ENCODE measurements around the gene IFITM10. TPM values are rescaled to one million over a fixed set of nuclear protein-coding genes. Genes with fewer than 3 reads are reported as not detected.
"Not testable (repeated sequence)": the region's sequence is repeated elsewhere in the genome, so short reads cannot be mapped to it uniquely, and the experiment has no call there.

Gene IFITM10
- total and polyA plus RNA-seq, 4 donors = 3.4 to 15.8 (median 8.6) TPM

GRCh38 chr11:1771700-1772099 lies 21.3 kb upstream of the IFITM10 start:
- Histone ChIP-seq H3K9me3 (ENCODE audit: control insufficient read depth, insufficient read depth, low read length) (no peaks in the 10 kb centered on the region), H3K36me3 (ENCODE audit: control insufficient read depth, insufficient read depth, low read length) (no peaks in the 10 kb centered on the region), H3K27me3 (ENCODE audit: control insufficient read depth, insufficient read depth, low read length) (no peaks in the 10 kb centered on the region), H3K4me1 (ENCODE audit: control insufficient read depth, insufficient read depth, low read length) (no peaks in the 10 kb centered on the region), H3K27ac (ENCODE audit: low read depth, low read length) (no peak overlapping the region), H3K4me3 (ENCODE audit: low read depth, low read length) (no peak overlapping the region)
- no peak for DNase-seq (ENCODE audit: low read depth in 4 of 6, low spot score in 6 of 6)
- WGBS (ENCODE audit: insufficient coverage) = 89% methylated on average over 5 of the region's 6 CpGs

- no peak overlapping the region for H3K4me3 ChIP-seq (ENCODE audit: low read depth, low read length)
- H3K27ac ChIP-seq (ENCODE audit: low read depth, low read length) = no peak overlapping the region
- no peaks in the 10 kb centered on the region for H3K27me3 ChIP-seq (ENCODE audit: control insufficient read depth, insufficient read depth, low read length)
- H3K4me1 ChIP-seq (ENCODE audit: control insufficient read depth, insufficient read depth, low read length) = no peaks in the 10 kb centered on the region
- H3K36me3 ChIP-seq (ENCODE audit: control insufficient read depth, insufficient read depth, low read length) = no peaks in the 10 kb centered on the region
- no peak for DNase-seq (ENCODE audit: low read depth in 4 of 6, low spot score in 6 of 6)
- H3K9me3 ChIP-seq (ENCODE audit: control insufficient read depth, insufficient read depth, low read length) = no peaks in the 10 kb centered on the region
- 90% methylated on average over 12 of the region's 18 CpGs for WGBS (ENCODE audit: insufficient coverage)
These were observed 20.9 kb upstream of the IFITM10 start for GRCh38 chr11:1771273-1771672.

GRCh38 chr11:1770528-1770927 lies 20.1 kb upstream of the IFITM10 start:
- WGBS (ENCODE audit: insufficient coverage) = 91% methylated on average over 5 of the region's 5 CpGs
- DNase-seq (ENCODE audit: low read depth in 4 of 6, low spot score in 6 of 6) = no peak

DNA sequence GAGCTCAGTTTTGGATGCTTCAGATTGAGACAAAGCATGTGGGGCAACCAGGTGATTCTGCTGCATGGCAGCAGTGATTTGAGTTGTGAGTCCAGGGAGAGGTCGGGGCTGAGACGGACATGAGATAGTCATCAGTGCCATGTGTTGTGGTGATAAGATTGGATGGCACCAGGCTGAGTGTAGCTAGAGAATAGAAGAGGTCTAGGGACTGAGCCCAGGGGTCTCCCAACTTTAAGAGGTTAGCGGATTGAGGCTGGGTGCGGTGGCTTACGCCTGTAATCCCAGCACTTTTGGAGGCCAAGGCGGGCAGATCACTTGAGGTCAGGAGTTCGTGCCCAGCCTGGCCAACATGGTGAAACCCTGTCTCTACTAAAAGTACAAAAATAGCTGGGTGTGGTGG lies 19.7 kb upstream of the IFITM10 start:
- Histone ChIP-seq H3K4me1 (ENCODE audit: control insufficient read depth, insufficient read depth, low read length) (no peaks in the 10 kb centered on the region), H3K36me3 (ENCODE audit: control insufficient read depth, insufficient read depth, low read length) (no peaks in the 10 kb centered on the region), H3K9me3 (ENCODE audit: control insufficient read depth, insufficient read depth, low read length) (no peaks in the 10 kb centered on the region), H3K4me3 (ENCODE audit: low read depth, low read length) (no peak overlapping the region), H3K27ac (ENCODE audit: low read depth, low read length) (no peak overlapping the region), H3K27me3 (ENCODE audit: control insufficient read depth, insufficient read depth, low read length) (no peaks in the 10 kb centered on the region)
- DNase-seq (ENCODE audit: low read depth in 4 of 6, low spot score in 6 of 6) = no peak
- WGBS (ENCODE audit: insufficient coverage) = 88% methylated on average over 5 of the region's 7 CpGs

More at GRCh38 chr11:1770528-1770927, 20.1 kb upstream of the IFITM10 start:
- Histone ChIP-seq H3K27ac (ENCODE audit: low read depth, low read length) (no peak overlapping the region), H3K27me3 (ENCODE audit: control insufficient read depth, insufficient read depth, low read length) (no peaks in the 10 kb centered on the region), H3K4me3 (ENCODE audit: low read depth, low read length) (no peak overlapping the region), H3K36me3 (ENCODE audit: control insufficient read depth, insufficient read depth, low read length) (no peaks in the 10 kb centered on the region), H3K9me3 (ENCODE audit: control insufficient read depth, insufficient read depth, low read length) (no peaks in the 10 kb centered on the region), H3K4me1 (ENCODE audit: control insufficient read depth, insufficient read depth, low read length) (no peaks in the 10 kb centered on the region)

DNA sequence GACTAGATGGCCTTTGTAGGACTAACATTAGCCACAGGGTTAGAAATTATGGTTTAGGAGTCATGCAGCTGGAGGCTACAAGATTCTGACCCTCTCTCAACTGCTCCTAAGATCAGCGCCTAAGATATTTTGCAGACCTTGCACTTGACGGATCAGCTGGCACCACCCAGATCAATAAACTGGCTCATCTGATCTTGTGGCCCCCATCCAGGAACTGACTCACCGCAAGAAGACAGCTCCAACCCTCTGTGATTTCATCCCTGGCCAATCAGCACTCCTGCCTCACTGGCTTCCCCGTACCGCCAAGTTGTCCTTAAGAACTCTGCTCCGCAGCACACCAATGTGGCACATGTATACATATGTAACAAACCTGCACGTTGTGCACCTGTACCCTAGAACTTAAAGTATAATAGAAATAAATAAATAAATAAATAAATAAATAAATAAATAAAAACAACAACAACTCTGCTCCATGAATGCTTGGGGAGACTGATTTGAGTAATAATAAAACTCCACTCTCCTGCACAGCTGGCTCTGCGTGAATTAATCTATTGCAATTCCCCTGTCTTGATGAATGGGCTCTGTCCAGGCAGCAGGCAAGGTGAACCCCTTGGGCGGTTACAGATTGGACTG lies 19.0 kb upstream of the IFITM10 start:
- WGBS (ENCODE audit: insufficient coverage) = 88% methylated on average over 6 of the region's 9 CpGs
- H3K4me3 ChIP-seq (ENCODE audit: low read depth, low read length); H3K27me3 ChIP-seq (ENCODE audit: control insufficient read depth, insufficient read depth, low read length); H3K4me1 ChIP-seq (ENCODE audit: control insufficient read depth, insufficient read depth, low read length); H3K27ac ChIP-seq (ENCODE audit: low read depth, low read length); DNase-seq (ENCODE audit: low read depth in 4 of 6, low spot score in 6 of 6); H3K9me3 ChIP-seq (ENCODE audit: control insufficient read depth, insufficient read depth, low read length); H3K36me3 ChIP-seq (ENCODE audit: control insufficient read depth, insufficient read depth, low read length): not testable (repeated sequence)

DNA sequence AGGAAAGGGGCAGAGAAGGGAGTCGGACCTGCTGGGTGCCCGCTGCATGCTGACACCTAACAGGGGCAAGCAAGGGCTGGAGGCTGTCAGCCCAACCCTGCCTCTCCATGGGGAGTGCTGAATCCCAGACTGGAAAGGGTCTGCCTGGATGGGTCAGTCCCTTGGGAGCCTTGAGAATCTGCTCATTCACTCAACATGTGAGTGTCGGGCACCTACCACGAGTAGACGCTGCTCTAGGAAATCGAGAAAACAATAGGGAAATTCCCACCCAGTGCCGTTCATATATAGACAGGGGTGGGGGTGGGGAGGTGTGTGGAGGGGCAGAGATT lies 17.7 kb upstream of the IFITM10 start:
- WGBS (ENCODE audit: insufficient coverage) = 87% methylated on average over 6 of the region's 7 CpGs
- peaks cover 10% of the 10 kb centered on the region for H3K4me1 ChIP-seq (ENCODE audit: control insufficient read depth, insufficient read depth, low read length)
- no peaks in the 10 kb centered on the region for H3K27me3 ChIP-seq (ENCODE audit: control insufficient read depth, insufficient read depth, low read length)
- H3K9me3 ChIP-seq (ENCODE audit: control insufficient read depth, insufficient read depth, low read length) = no peaks in the 10 kb centered on the region
- no peak for DNase-seq (ENCODE audit: low read depth in 4 of 6, low spot score in 6 of 6)
- H3K27ac ChIP-seq (ENCODE audit: low read depth, low read length) = no peak overlapping the region
- no peaks in the 10 kb centered on the region for H3K36me3 ChIP-seq (ENCODE audit: control insufficient read depth, insufficient read depth, low read length)
- no peak overlapping the region for H3K4me3 ChIP-seq (ENCODE audit: low read depth, low read length)

- 81% methylated on average over 18 of the region's 19 CpGs for WGBS (ENCODE audit: insufficient coverage)
- H3K36me3 ChIP-seq (ENCODE audit: control insufficient read depth, insufficient read depth, low read length) = peaks cover 4% of the 10 kb centered on the region
These were observed 17.2 kb upstream of the IFITM10 start for GRCh38 chr11:1767399-1768140.

DNA sequence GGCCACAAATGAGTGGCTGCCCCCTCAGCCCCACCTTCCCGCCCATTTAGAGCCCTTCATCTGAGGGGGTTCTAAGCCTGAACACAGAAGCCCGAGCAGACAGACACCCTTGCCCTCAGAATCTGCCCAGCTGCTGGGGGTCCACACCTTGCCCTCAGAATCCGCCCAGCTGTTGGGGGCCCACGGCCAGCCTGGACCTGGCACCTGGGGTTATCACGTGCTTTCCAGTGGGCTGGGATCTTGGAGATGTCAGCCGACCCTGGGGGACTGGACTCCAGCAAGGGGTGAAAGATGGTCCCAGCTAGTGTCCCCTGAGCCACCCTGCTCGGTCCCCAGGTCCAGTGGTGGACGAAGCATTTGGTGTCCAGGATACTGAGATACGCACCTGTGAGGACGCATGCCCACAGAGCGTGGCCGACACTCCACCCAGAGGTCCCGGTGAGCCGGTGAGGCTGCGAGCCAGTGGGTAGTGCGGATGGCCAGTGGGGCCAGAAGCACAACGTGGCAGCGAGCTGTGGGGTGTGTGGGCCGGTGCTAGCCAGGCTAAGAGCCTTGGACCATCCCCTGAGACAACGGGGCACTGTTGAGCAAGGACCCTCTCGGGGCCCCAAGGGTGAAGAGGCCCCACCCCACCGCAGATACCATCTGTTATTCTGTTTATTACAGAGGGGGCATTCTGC lies 16.5 kb upstream of the IFITM10 start:
- no peak overlapping the region for H3K4me3 ChIP-seq (ENCODE audit: low read depth, low read length)
- DNase-seq (ENCODE audit: low read depth in 4 of 6, low spot score in 6 of 6) = no peak
- H3K27me3 ChIP-seq (ENCODE audit: control insufficient read depth, insufficient read depth, low read length) = no peaks in the 10 kb centered on the region
- H3K4me1 ChIP-seq (ENCODE audit: control insufficient read depth, insufficient read depth, low read length) = peaks cover 23% of the 10 kb centered on the region
- H3K9me3 ChIP-seq (ENCODE audit: control insufficient read depth, insufficient read depth, low read length) = no peaks in the 10 kb centered on the region
- 95% methylated on average over 20 of the region's 22 CpGs for WGBS (ENCODE audit: insufficient coverage)
- H3K27ac ChIP-seq (ENCODE audit: low read depth, low read length) = no peak overlapping the region
- H3K36me3 ChIP-seq (ENCODE audit: control insufficient read depth, insufficient read depth, low read length) = peaks cover 9% of the 10 kb centered on the region

More at GRCh38 chr11:1767399-1768140, 17.2 kb upstream of the IFITM10 start:
- no peak overlapping the region for H3K4me3 ChIP-seq (ENCODE audit: low read depth, low read length)
- H3K27ac ChIP-seq (ENCODE audit: low read depth, low read length) = no peak overlapping the region
- DNase-seq (ENCODE audit: low read depth in 4 of 6, low spot score in 6 of 6) = no peak
- no peaks in the 10 kb centered on the region for H3K9me3 ChIP-seq (ENCODE audit: control insufficient read depth, insufficient read depth, low read length)
- H3K27me3 ChIP-seq (ENCODE audit: control insufficient read depth, insufficient read depth, low read length) = no peaks in the 10 kb centered on the region
- peaks cover 16% of the 10 kb centered on the region for H3K4me1 ChIP-seq (ENCODE audit: control insufficient read depth, insufficient read depth, low read length)

DNA sequence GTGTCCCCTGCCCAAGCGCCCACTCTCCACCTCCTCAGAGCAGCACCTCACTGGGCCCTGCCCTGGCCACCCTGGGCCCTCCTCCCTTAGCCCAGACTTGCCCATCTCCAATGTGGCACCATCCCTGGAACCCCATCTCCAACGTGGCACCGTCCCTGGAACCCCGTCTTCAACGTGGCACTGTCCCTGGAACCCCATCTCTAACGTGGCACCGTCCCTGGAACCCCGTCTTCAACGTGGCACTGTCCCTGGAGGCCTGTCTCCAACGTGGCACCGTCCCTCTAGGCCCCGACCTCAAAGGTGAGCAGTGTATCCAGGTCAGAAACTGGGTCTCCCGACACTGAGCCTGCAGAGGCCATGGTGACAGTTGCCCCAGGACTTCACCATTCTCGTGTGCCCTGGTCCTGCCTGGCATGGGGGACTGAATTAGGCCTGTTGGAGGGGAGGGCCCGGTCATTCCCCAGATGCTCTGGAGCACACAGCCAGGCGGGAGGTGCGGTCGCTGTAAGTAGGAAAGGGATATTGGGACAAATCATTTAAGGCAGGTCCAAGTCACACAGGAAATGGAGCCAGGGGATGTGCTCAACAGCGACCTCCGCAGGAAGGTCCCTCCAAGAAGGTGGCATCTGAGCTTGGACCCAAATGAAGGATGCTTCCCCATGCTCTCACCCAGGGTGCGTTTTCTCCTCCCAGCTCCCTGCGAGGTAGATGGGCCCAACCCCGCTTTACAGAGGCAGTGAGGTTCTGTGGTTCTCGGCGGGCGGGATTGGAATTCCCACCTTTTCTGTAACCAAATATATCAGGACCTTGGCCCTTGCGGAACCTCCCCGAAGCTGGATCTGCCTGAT lies 15.7 kb upstream of the IFITM10 start:
- DNase-seq (ENCODE audit: low read depth in 4 of 6, low spot score in 6 of 6) = no peak
- no peak overlapping the region for H3K4me3 ChIP-seq (ENCODE audit: low read depth, low read length)
- H3K4me1 ChIP-seq (ENCODE audit: control insufficient read depth, insufficient read depth, low read length) = peaks cover 30% of the 10 kb centered on the region
- H3K27me3 ChIP-seq (ENCODE audit: control insufficient read depth, insufficient read depth, low read length) = no peaks in the 10 kb centered on the region
- no peaks in the 10 kb centered on the region for H3K9me3 ChIP-seq (ENCODE audit: control insufficient read depth, insufficient read depth, low read length)
- no peak overlapping the region for H3K27ac ChIP-seq (ENCODE audit: low read depth, low read length)
- peaks cover 16% of the 10 kb centered on the region for H3K36me3 ChIP-seq (ENCODE audit: control insufficient read depth, insufficient read depth, low read length)
- WGBS (ENCODE audit: insufficient coverage) = 86% methylated on average over 28 of the region's 28 CpGs
